Middle frontal gyrus (tissue), 1 donor: ENCODE results near the gene ADAMTSL3.

Source experiments
- DNase-seq: peaks from one replicate; pipeline ENCODE4 v3.0.0-alpha.2; 2015; ENCODE audit warnings: low spot score; ENCODE audit errors: extremely low spot score

The ADAMTSL3 gene

GRCh38 chr15:83971992-83972391 lies 318.1 kb downstream of the ADAMTSL3 start:
- no peak for DNase-seq

DNA sequence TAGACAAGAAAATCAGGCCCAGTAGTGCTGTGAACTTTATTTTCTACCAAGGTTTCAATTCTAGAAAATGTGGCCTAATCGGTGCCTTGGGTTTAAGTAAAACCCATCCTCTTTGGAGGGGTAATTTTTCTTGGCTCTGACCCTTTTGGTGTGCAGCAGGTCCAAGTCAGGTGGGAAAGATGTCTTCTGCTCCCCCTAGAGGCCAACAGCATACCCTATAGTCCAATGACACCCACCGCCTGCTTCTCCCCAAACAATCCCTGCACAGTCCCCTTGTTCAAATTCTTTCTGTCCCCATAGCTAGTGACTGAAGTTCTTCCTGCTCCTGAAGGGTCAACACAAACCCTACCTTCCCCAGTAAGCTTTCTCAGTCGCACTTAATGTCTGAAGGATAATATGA lies 319.9 kb downstream of the ADAMTSL3 start:
- no peak for DNase-seq

- DNase-seq: no peak
Measured at GRCh38 chr15:83977992-83978391, 324.1 kb downstream of the ADAMTSL3 start.

DNA sequence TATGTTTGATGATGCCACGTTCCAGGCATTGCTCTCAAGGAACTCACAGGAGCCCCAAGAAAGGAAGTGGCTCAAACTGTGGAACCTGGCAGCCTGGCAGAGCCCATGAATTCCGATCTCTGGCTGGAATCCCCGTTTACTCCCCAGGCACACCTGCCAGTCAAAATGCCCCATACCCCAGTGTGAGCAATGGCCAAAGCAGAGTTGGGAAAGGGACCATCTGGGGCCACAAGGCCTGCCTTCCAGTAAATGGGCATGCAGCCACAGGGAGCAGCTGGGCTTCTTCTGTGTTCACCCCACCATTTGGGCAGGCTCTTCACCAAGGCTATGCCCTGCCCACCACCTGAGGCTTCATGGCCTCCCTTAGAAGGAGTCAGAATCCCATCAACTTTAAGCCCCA lies 324.7 kb downstream of the ADAMTSL3 start:
- DNase-seq: no peak

GRCh38 chr15:83980637-83981036 lies 326.7 kb downstream of the ADAMTSL3 start:
- DNase-seq: no peak

DNA sequence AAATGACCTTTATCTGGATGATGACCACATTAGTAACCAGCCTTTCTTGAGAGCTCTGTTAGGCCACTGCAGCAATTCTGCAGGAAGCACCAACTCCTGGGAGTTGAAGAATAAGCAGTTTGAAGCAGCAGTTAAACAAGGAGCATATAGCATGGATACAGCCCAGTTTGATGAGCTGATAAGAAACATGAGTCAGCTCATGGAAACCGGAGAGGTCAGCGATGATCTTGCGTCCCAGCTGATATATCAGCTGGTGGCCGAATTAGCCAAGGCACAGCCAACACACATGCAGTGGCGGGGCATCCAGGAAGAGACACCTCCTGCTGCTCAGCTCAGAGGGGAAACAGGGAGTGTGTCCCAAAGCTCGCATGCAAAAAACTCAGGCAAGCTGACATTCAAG lies 328.8 kb downstream of the ADAMTSL3 start:
- DNase-seq: no peak

GRCh38 chr15:83983634-83984458 lies 329.9 kb downstream of the ADAMTSL3 start:
- DNase-seq: no peak

- no peak for DNase-seq
Measured at GRCh38 chr15:83984601-83985000, 330.7 kb downstream of the ADAMTSL3 start.

GRCh38 chr15:83991163-83991562 lies 337.2 kb downstream of the ADAMTSL3 start:
- no peak for DNase-seq

DNA sequence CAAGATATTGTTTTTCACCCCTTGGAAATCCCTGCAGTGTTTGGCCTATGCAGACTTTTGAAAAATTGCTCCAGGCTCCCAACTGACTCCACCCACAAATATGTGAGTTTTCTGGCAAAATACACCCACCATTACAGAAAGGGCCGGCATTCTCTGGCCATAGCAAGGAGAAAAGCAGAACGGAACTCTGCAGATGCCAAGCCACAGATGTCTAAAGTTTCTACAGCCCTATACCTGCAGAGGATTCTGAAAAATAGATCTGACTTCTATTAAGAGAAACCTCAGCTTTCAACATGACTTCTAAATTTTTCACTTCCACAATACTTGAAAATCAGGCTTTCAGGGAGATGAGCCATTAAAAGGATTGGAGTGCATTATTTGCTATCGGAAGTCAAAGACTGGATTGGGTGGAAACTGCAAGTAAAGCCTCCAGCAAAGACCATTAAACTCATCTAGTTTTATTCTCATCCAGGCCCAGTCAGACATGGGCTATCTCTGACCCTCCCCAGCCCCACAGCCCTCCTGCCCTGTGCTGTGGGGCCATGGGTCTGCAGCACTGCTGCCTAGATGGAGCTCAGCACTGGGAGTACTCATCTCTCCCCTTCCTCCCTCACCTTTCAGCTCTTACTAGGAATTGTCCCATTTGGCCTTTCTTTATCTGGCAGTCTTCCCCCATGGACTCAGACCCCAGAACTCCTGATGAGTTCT lies 338.6 kb downstream of the ADAMTSL3 start:
- DNase-seq: no peak

DNA sequence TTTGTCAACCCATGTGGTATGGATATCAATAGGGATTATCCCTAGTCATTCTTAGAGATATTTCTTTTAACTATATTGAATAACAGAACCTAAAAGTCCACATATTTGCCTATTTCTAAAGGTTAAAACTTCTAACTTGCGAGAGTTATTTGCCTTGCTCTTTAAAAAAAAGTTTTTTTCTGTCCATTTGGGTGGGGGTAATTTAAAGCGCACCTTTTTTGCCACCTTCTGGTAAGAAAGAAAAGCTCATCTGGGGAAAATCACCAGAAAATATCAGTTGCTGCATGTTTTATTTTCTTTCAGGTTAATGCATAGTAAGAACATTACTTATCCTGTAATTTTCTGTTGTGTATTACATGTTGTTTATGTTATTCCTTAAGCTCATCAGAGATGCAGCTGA lies 339.7 kb downstream of the ADAMTSL3 start:
- no peak for DNase-seq

- DNase-seq: no peak
Measured at GRCh38 chr15:83998486-83998885, 344.6 kb downstream of the ADAMTSL3 start.

GRCh38 chr15:83999396-84000135 lies 345.6 kb downstream of the ADAMTSL3 start:
- no peak for DNase-seq

DNA sequence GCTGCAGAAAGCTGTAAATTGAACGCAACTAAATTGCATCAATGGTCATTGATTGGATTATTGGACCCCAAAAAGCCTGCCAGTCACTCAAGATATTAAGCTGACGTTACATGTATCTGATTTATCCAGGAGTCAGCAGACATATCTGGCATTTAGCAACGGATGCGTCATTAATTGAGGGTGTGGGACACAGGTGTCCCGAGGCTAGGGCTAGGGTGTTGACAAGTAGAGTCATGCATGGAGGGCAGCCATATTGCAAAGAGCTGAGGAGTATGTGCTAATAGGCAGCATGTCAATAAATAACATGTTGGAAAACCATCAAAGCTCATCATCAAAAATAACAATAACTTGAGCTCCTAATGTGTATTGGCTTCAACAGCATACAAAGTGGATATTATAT lies 347.1 kb downstream of the ADAMTSL3 start:
- no peak for DNase-seq

DNA sequence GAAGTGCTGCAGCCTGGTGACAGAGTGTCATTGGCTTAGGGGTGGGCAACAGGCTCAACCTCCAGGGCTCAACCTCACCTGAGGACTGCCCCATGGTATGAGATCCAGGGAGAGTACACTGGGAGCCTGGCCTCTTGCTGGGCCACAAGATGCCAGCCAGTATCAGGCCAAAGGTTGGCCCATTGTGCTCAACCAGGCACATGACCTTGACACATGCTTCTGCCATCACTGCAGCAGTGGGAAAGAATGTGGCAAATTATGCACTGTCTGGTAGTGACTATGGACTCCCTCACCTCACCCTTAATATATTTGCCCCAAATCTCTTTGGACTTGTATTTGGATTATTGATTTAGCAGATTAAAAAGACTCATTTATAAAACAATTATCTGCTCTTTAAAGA lies 347.7 kb downstream of the ADAMTSL3 start:
- DNase-seq: no peak

DNA sequence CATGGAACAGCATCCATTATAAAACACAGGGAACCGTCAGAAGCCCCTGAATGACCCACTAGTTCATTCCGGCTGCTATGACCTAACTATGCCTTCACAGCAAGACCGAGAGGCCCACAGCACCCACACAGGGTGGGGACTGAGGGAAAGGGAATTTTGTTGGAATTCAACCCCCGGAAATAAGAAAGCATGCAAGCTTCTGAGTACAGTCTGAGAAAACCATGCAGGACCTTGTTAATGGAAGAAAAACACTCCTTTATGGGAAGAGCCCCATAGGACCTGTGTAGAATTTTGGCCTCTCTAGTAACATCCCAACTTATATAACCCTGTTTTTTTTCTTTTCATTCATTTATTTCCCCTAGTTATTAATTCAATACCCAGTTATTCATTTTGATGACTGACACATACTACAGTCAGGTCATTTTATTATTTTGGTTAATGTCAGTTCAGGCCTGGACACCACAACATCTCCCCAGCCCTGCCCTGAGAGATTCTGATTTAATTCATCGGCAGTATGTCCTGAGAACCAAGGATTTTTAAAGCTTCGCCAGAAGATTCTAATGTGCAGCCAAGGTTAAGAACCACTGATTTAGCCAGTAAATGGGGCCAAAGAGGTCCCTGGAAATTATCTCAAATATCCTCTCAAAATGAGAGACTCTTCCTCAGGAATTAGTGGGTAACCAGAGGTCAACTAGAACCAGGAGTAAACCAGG lies 350.0 kb downstream of the ADAMTSL3 start:
- no peak for DNase-seq

DNA sequence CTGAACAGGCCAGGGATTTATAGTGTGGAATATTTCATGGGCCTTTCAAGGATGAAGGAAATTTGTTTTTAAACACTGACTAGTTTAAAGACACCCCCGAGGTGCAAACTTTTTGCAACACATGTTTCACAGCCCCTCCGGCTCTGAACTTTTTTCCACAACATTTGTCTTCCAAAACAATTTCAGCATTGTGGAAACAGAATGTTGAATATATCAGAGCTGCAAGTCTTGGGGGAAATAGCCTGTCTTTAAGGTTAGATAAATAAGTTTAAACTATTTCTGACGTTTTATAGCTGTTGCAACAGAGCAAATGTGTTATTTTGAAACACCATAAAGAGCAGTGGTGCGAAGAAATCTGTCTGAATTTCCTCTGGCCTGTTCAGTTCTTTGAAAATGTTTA lies 352.5 kb downstream of the ADAMTSL3 start:
- DNase-seq: no peak

DNA sequence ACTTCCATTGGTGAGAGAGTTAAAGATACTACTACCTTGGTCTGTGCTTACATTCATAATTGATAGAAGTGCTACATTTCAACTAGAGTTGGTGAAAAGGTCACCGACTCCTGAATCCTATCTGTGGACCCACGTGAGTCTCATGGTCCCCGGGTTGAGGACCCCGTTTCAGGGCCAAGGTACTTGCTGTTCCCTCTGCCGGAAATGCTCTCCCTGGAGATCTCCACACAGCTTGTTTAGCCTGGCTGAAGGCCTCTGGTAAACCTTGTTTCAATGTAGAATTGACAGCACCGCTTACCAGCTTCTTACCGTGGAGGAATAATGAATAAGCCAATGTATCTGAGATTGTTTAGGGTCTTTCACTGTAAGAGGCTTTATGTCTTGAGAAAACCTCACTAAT lies 355.7 kb downstream of the ADAMTSL3 start:
- DNase-seq: no peak

DNA sequence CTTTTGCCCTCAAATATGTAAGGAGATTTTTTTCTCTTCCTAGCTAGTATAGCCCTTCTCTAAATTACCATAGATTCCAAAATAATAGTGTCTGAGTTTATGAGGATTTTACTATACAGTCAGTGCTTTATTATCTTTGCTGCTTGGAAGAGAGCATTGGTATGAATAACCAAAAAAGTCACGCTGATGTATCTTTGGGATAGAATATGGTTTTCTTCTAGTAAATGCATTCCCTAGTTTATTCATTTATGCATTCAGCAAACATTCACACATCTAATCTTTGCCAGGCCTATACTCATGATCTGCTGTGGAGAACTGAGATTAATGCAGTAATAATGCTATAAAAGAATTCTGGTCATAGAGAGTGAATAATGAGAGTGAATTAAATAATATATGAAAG lies 356.3 kb downstream of the ADAMTSL3 start:
- no peak for DNase-seq

GRCh38 chr15:84016371-84016770 lies 362.4 kb downstream of the ADAMTSL3 start:
- no peak for DNase-seq

DNA sequence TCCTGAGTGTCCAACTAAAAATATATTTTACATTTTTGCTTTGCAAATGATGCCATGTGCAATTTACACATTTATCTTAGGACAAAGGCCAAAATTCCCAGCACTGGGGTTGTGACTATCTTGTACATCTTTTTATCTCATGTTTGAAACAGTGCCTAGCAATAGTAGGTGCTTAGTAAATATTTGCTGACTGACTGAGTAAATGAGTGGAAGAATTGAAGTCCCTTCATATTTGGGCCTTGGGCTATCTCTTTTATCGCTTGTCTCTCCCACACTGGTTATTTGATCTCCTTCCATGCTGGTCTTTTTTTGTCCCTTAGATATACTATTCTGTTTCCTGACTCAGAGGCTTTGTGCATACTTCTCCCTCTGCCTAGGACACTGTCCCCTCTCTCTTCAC lies 368.6 kb downstream of the ADAMTSL3 start:
- no peak for DNase-seq

- DNase-seq: no peak
Measured at GRCh38 chr15:84023636-84024035, 369.7 kb downstream of the ADAMTSL3 start.
